GM19467 (cell line): ENCODE data around the gene ERFL.
A peak's percentile ranks its signal among the peaks of the same experiment; 100 is the strongest.

ENCODE experiments used
- ATAC-seq: cut with Tn5 transposase; IDR thresholded peaks from one replicate; pipeline ENCODE4 v1.9.1; 2021; ENCODE audit warnings: mild to moderate bottlenecking, moderate library complexity; ENCODE audit not compliant: unreplicated experiment

Gene ERFL

GRCh38 chr19:41861116-41861768 is 67.0 kb downstream of the ERFL start:
- no peak for ATAC-seq

DNA sequence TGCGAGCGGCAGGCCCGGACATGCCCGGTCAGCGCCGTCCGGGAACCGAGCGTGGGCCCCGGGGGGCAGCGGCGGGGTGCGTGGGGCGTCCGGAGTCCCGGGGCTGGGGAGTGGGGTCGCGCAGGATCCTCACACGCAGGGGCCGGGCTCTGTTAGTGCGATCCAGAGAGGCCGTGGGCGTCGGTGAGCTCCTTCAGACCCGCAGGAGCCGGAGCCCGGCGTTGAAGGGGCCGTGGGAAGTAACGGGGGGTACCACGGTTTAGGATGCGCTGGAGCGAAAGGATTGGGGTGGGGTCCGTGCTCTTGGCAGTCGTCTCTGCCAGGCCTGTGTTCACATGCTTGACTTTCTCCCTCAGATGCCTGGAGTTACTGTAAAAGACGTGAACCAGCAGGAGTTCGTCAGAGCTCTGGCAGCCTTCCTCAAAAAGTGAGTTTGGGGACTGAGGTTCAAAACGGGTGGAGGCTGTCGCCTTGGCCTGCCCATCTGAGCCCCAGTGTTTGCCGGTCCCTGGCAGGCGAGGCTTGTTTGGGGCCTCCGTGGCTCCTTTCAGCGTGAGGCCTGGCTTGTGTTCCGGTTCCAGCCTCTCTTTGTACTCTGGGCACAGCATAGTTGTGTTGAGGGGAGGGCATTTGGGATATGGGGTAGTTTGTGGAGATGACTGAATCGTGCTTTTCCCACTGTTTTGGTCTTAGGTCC is 67.7 kb downstream of the ERFL start:
- ATAC-seq: no peak

DNA sequence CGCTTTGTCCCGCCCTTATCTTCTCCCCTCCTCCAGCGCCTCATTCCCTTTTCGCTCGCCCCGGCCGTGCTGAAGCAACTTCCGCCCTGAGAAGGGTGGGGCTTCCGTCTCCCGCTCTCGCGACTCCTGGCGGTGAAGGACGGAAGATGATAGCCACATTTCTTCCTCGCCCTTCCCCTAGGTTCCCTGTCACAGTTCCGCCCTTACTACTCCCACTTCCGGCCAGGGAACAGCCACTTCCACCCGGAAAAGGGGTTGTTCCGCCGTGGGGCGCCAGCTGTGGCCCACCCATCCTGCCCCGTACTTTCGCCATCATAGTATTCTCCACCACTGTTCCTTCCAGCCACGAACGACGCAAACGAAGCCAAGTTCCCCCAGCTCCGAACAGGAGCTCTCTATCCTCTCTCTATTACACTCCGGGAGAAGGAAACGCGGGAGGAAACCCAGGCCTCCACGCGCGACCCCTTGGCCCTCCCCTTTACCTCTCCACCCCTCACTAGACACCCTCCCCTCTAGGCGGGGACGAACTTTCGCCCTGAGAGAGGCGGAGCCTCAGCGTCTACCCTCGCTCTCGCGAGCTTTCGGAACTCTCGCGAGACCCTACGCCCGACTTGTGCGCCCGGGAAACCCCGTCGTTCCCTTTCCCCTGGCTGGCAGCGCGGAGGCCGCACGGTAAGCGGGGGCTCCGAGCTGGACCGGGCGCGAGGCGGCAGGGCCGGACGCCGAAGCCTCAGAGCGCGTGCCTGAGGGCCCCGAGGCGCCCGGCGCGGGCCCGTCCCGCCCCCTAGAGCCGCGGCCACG is 68.4 kb downstream of the ERFL start, which contains the start of gene RPS19:
RPS19 (plus strand) TSS at position 638 of the 801 bp plus-strand sequence. CDS start 520 bp downstream, outside the sequence.
- ATAC-seq: peak; percentile 72

GRCh38 chr19:41859213-41859617 is 69.0 kb downstream of the ERFL start:
- ATAC-seq: no peak
